Effector memory CD8-positive, alpha-beta T cell (primary cell): ENCODE results near the gene KASH5.
"Not testable (repeated sequence)": the region's sequence is repeated elsewhere in the genome, so short reads cannot be mapped to it uniquely, and the experiment has no call there.

ENCODE experiments used
- ATAC-seq: fragments of 150-1000 bp; cut with Tn5 transposase; replicated peaks from 2 replicates; pipeline ENCODE4 v1.10.0; 2021; ENCODE audit warnings: mild to moderate bottlenecking, moderate library complexity
- DNase-seq, 3 experiments: peaks; one replicate each; pipeline ENCODE4 v3.0.0; 2021
- H3K27ac Mint-ChIP-seq, 2 donors: one replicate each; pipeline ENCODE4 v1.8.0; 2022; ENCODE audit warnings: mild to moderate bottlenecking in 2 of 2, mixed read lengths in 2 of 2, moderate library complexity in 2 of 2
- H3K27me3 Mint-ChIP-seq, 2 donors: one replicate each; pipeline ENCODE4 v1.8.0; 2022; ENCODE audit warnings: mixed read lengths in 2 of 2
- H3K36me3 Mint-ChIP-seq: one replicate; pipeline ENCODE4 v1.8.0; 2022; ENCODE audit warnings: mild to moderate bottlenecking, moderate library complexity, mixed read lengths; ENCODE audit not compliant: insufficient read depth
- H3K4me1 Mint-ChIP-seq, 2 donors: one replicate each; pipeline ENCODE4 v1.8.0; 2022; ENCODE audit warnings: low read depth in 2 of 2, mixed read lengths in 2 of 2
- H3K4me3 Mint-ChIP-seq, 2 donors: one replicate each; pipeline ENCODE4 v1.8.0; 2022; ENCODE audit warnings: mild to moderate bottlenecking in 2 of 2, mixed read lengths in 2 of 2, moderate library complexity in 2 of 2
- H3K9me3 Mint-ChIP-seq, 2 donors: one replicate each; pipeline ENCODE4 v1.8.0; 2022; ENCODE audit warnings: mixed read lengths in 2 of 2

KASH5 gene

GRCh38 chr19:49445997-49446396 is 57.9 kb downstream of the KASH5 start:
- Mint-ChIP-seq H3K27ac (peak overlapping the region in 1 of 2 donors; percentile 38), H3K9me3 (no peaks in the 10 kb centered on the region), H3K36me3 (peaks cover 26% of the 10 kb centered on the region), H3K4me3 (no peak overlapping the region), H3K4me1 (peaks cover 33 to 50% of the 10 kb centered on the region in 2 donors), H3K27me3 (peaks cover 15 to 18% of the 10 kb centered on the region in 2 donors)
- ATAC-seq (no peak), DNase-seq (no peak)

GRCh38 chr19:49447485-49448431 is 59.7 kb downstream of the KASH5 start:
- H3K36me3 Mint-ChIP-seq = peaks cover 39% of the 10 kb centered on the region
- H3K27ac Mint-ChIP-seq = peak overlapping the region in 1 of 2 donors; percentile 15
- DNase-seq = no peak
- peaks cover 32 to 50% of the 10 kb centered on the region in 2 donors for H3K4me1 Mint-ChIP-seq
- no peak overlapping the region for H3K4me3 Mint-ChIP-seq
- ATAC-seq = no peak
- no peaks in the 10 kb centered on the region for H3K9me3 Mint-ChIP-seq
- H3K27me3 Mint-ChIP-seq = peaks cover 0 to under 1% of the 10 kb centered on the region in 2 donors

GRCh38 chr19:49448432-49448786 is 60.4 kb downstream of the KASH5 start:
- Mint-ChIP-seq H3K4me3 (no peak overlapping the region), H3K9me3 (peaks cover 0 to 2% of the 10 kb centered on the region in 2 donors), H3K4me1 (peaks cover 38 to 51% of the 10 kb centered on the region in 2 donors), H3K27ac (peak overlapping the region; percentile 15 to 41), H3K27me3 (no peaks in the 10 kb centered on the region), H3K36me3 (peaks cover 42% of the 10 kb centered on the region)
- ATAC-seq (no peak), DNase-seq (no peak)

GRCh38 chr19:49450405-49450804 is 62.4 kb downstream of the KASH5 start:
- peaks cover 0 to 2% of the 10 kb centered on the region in 2 donors for H3K9me3 Mint-ChIP-seq
- peak overlapping the region; percentile 92 to 98 for H3K27ac Mint-ChIP-seq
- ATAC-seq = no peak
- no peak for DNase-seq
- H3K27me3 Mint-ChIP-seq = no peaks in the 10 kb centered on the region
- H3K4me1 Mint-ChIP-seq = peaks cover 39 to 52% of the 10 kb centered on the region in 2 donors
- peak overlapping the region; percentile 99 to 100 for H3K4me3 Mint-ChIP-seq
- peaks cover 51% of the 10 kb centered on the region for H3K36me3 Mint-ChIP-seq

GRCh38 chr19:49451430-49452181 is 63.6 kb downstream of the KASH5 start, which contains the start of gene PIH1D1:
Gene PIH1D1, minus strand, starts transcription at chr19:49451814. Its CDS starts 240 bp downstream, at chr19:49451574.
- Mint-ChIP-seq H3K4me3 (peak within 1 kb of the TSS; percentile 99 to 100), H3K9me3 (peaks cover 0 to 2% of the 10 kb centered on the region in 2 donors), H3K27ac (peak within 1 kb of the TSS; percentile 98), H3K4me1 (peaks cover 41 to 55% of the 10 kb centered on the region in 2 donors), H3K36me3 (peaks cover 43% of the 10 kb centered on the region), H3K27me3 (no peaks in the 10 kb centered on the region)
- ATAC-seq (peak; percentile 69), DNase-seq (peak; percentile 90 to 93 (median 91))

GRCh38 chr19:49453013-49453756 is 65.1 kb downstream of the KASH5 start, which contains the start of gene ALDH16A1:
Gene ALDH16A1, plus strand, starts transcription at chr19:49453225. Its CDS starts 107 bp downstream, at chr19:49453332.
- H3K36me3 Mint-ChIP-seq = peaks cover 49% of the 10 kb centered on the region
- H3K9me3 Mint-ChIP-seq = peaks cover 0 to 2% of the 10 kb centered on the region in 2 donors
- peak; percentile 81 for ATAC-seq
- H3K4me3 Mint-ChIP-seq = peak within 1 kb of the TSS; percentile 99 to 100
- H3K4me1 Mint-ChIP-seq = peaks cover 49 to 54% of the 10 kb centered on the region in 2 donors
- DNase-seq = peak; percentile 94 to 96 (median 96)
- peak within 1 kb of the TSS; percentile 98 for H3K27ac Mint-ChIP-seq
- H3K27me3 Mint-ChIP-seq = no peaks in the 10 kb centered on the region

GRCh38 chr19:49453757-49454240 is 65.8 kb downstream of the KASH5 start:
- peak overlapping the region; percentile 98 for H3K27ac Mint-ChIP-seq
- H3K9me3 Mint-ChIP-seq = peaks cover 0 to 2% of the 10 kb centered on the region in 2 donors
- DNase-seq (no peak), ATAC-seq (no peak)
- peak overlapping the region; percentile 85 to 100 for H3K4me3 Mint-ChIP-seq
- no peaks in the 10 kb centered on the region for H3K27me3 Mint-ChIP-seq
- peaks cover 47% of the 10 kb centered on the region in 2 donors for H3K4me1 Mint-ChIP-seq
- peaks cover 43% of the 10 kb centered on the region for H3K36me3 Mint-ChIP-seq

- ATAC-seq = no peak
- H3K36me3 Mint-ChIP-seq = peaks cover 54% of the 10 kb centered on the region
- peak overlapping the region in 1 of 2 donors; percentile 35 for H3K4me3 Mint-ChIP-seq
- no peaks in the 10 kb centered on the region for H3K27me3 Mint-ChIP-seq
- H3K9me3 Mint-ChIP-seq = peaks cover 0 to 2% of the 10 kb centered on the region in 2 donors
- H3K27ac Mint-ChIP-seq = peak overlapping the region; percentile 22 to 88
- DNase-seq = no peak
- H3K4me1 Mint-ChIP-seq = peaks cover 35 to 39% of the 10 kb centered on the region in 2 donors
These were observed 67.7 kb downstream of the KASH5 start for GRCh38 chr19:49455773-49456172.

- peaks cover 33 to 37% of the 10 kb centered on the region in 2 donors for H3K4me1 Mint-ChIP-seq
- H3K4me3 Mint-ChIP-seq = peak overlapping the region in 1 of 2 donors; percentile 35
- H3K9me3 Mint-ChIP-seq = peaks cover 0 to 2% of the 10 kb centered on the region in 2 donors
- H3K36me3 Mint-ChIP-seq = peaks cover 56% of the 10 kb centered on the region
- H3K27me3 Mint-ChIP-seq = no peaks in the 10 kb centered on the region
- DNase-seq (no peak), ATAC-seq (no peak)
- peak overlapping the region; percentile 22 to 88 for H3K27ac Mint-ChIP-seq
These were observed 68.3 kb downstream of the KASH5 start for GRCh38 chr19:49456326-49456725.

GRCh38 chr19:49458567-49458903 is 70.5 kb downstream of the KASH5 start:
- DNase-seq = no peak
- Mint-ChIP-seq H3K36me3 (peaks cover 35% of the 10 kb centered on the region), H3K27me3 (no peaks in the 10 kb centered on the region), H3K27ac (peak overlapping the region in 1 of 2 donors; percentile 88), H3K4me1 (peaks cover 17 to 21% of the 10 kb centered on the region in 2 donors), H3K4me3 (no peak overlapping the region), H3K9me3 (no peaks in the 10 kb centered on the region)
- ATAC-seq = peak; percentile 53

GRCh38 chr19:49459388-49459787 is 71.3 kb downstream of the KASH5 start:
- Mint-ChIP-seq H3K36me3 (peaks cover 28% of the 10 kb centered on the region), H3K9me3 (no peaks in the 10 kb centered on the region), H3K4me1 (peaks cover 9 to 14% of the 10 kb centered on the region in 2 donors), H3K27me3 (no peaks in the 10 kb centered on the region), H3K27ac (no peak overlapping the region), H3K4me3 (no peak overlapping the region)
- no peak for ATAC-seq
- DNase-seq = no peak

- H3K4me3 Mint-ChIP-seq, ATAC-seq, DNase-seq, H3K27me3 Mint-ChIP-seq, H3K9me3 Mint-ChIP-seq: not testable (repeated sequence)
- H3K27ac Mint-ChIP-seq = peak overlapping the region in 1 of 2 donors; percentile 38
- H3K36me3 Mint-ChIP-seq = peaks cover 22% of the 10 kb centered on the region
- peaks cover 6 to 11% of the 10 kb centered on the region in 2 donors for H3K4me1 Mint-ChIP-seq
These were observed 73.1 kb downstream of the KASH5 start for GRCh38 chr19:49461130-49461529.
